GM23338 (cell line): ENCODE results near the gene ANKFN1.

ENCODE experiments used
- CREB1 ChIP-seq: fragments of 250-450 bp; sonication (Bioruptor Pico); IDR thresholded peaks from 2 replicates; pipeline ENCODE4 v1.5.0; 2020; ENCODE audit warnings: low read depth, mild to moderate bottlenecking, moderate library complexity
- EZH2 ChIP-seq: fragments of 200-600 bp; sonication (generic); IDR thresholded peaks from one replicate; pipeline ENCODE4 v1.8.0; 2017; ENCODE audit warnings: antibody characterized with exemption, mild to moderate bottlenecking, low read depth; ENCODE audit not compliant: unreplicated experiment
- EZH2phosphoT487 ChIP-seq: fragments of 200-600 bp; sonication (generic); IDR thresholded peaks from one replicate; pipeline ENCODE4 v1.8.1; 2018; ENCODE audit warnings: antibody characterized with exemption; ENCODE audit not compliant: unreplicated experiment
- JUNB ChIP-seq: IDR thresholded peaks from one replicate; pipeline ENCODE4 v1.6.1; 2016; ENCODE audit warnings: antibody characterized with exemption; ENCODE audit not compliant: unreplicated experiment
- POLR2AphosphoS5 ChIP-seq: IDR thresholded peaks from 2 replicates; pipeline ENCODE4 v1.6.1; 2016; ENCODE audit warnings: antibody characterized with exemption, low read depth
- TF ChIP-seq, protein P1 (sequence below): IDR thresholded peaks from one replicate; pipeline ENCODE4 v1.6.1; 2018; ENCODE audit warnings: antibody characterized with exemption; ENCODE audit not compliant: unreplicated experiment
- TF ChIP-seq, protein P2 (sequence below), 2 experiments: fragments of 200-600 bp in 1 of 2; sonication (generic) in 1 of 2; conservative IDR thresholded peaks; 2 replicates each; pipeline versions ENCODE4 v1.5.1 to v1.6.1; 2016 to 2017; ENCODE audit warnings: antibody characterized with exemption in 2 of 2, low read depth in 2 of 2, mild to moderate bottlenecking in 2 of 2, moderate library complexity in 1 of 2

DNA sequence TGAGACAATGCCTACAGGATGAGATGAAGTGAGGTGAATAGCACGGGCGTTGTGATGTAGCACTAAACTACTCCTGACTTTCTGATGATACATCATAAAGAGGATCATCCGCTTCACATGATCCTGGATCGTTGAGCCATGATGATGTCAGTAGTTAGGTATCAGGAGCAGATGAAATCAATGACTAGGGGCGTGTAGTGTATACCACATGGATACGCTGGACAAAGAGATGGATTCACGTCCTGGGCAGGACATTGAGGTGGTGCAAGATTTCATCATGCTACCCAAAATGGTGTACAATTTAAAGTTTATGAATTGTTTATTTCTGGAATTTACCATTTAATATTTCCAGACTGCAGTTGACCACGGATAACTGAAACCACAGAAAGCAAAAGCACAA lies 156.6 kb downstream of the ANKFN1 start:
- TF ChIP-seq, protein P1, sequence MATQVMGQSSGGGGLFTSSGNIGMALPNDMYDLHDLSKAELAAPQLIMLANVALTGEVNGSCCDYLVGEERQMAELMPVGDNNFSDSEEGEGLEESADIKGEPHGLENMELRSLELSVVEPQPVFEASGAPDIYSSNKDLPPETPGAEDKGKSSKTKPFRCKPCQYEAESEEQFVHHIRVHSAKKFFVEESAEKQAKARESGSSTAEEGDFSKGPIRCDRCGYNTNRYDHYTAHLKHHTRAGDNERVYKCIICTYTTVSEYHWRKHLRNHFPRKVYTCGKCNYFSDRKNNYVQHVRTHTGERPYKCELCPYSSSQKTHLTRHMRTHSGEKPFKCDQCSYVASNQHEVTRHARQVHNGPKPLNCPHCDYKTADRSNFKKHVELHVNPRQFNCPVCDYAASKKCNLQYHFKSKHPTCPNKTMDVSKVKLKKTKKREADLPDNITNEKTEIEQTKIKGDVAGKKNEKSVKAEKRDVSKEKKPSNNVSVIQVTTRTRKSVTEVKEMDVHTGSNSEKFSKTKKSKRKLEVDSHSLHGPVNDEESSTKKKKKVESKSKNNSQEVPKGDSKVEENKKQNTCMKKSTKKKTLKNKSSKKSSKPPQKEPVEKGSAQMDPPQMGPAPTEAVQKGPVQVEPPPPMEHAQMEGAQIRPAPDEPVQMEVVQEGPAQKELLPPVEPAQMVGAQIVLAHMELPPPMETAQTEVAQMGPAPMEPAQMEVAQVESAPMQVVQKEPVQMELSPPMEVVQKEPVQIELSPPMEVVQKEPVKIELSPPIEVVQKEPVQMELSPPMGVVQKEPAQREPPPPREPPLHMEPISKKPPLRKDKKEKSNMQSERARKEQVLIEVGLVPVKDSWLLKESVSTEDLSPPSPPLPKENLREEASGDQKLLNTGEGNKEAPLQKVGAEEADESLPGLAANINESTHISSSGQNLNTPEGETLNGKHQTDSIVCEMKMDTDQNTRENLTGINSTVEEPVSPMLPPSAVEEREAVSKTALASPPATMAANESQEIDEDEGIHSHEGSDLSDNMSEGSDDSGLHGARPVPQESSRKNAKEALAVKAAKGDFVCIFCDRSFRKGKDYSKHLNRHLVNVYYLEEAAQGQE, result no peak
- no peak for TF ChIP-seq EZH2phosphoT487
- TF ChIP-seq, protein P2, sequence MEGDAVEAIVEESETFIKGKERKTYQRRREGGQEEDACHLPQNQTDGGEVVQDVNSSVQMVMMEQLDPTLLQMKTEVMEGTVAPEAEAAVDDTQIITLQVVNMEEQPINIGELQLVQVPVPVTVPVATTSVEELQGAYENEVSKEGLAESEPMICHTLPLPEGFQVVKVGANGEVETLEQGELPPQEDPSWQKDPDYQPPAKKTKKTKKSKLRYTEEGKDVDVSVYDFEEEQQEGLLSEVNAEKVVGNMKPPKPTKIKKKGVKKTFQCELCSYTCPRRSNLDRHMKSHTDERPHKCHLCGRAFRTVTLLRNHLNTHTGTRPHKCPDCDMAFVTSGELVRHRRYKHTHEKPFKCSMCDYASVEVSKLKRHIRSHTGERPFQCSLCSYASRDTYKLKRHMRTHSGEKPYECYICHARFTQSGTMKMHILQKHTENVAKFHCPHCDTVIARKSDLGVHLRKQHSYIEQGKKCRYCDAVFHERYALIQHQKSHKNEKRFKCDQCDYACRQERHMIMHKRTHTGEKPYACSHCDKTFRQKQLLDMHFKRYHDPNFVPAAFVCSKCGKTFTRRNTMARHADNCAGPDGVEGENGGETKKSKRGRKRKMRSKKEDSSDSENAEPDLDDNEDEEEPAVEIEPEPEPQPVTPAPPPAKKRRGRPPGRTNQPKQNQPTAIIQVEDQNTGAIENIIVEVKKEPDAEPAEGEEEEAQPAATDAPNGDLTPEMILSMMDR (conservative IDR thresholded peaks at IDR 0.05; ENCODE audit: low read depth in 2 of 2), result no peak
- TF ChIP-seq JUNB, result no peak
- no peak for TF ChIP-seq CREB1
- TF ChIP-seq EZH2, result no peak
- TF ChIP-seq POLR2AphosphoS5, result no peak
